ENCODE results near the gene PTTG1.

- TF ChIP-seq CTCF (IDR thresholded peaks at IDR 0.05): no peak
- TF ChIP-seq POLR2A (IDR thresholded peaks at IDR 0.05): no peak
These were observed 27.8 kb downstream of the PTTG1 start for GRCh38 chr5:160449458-160449857.

Data from Peyer's patch (tissue), 4 donors.